HL-60 (cell line): ENCODE measurements around the gene CNTN5.

Experiments used
- DNase-seq, 2 experiments: peaks; one replicate each; pipeline ENCODE4 v3.0.0-alpha.2; 2010 to 2020; ENCODE audit warnings: low read depth in 1 of 2, low spot score in 1 of 2
- H3K27ac ChIP-seq: fragments of 250-450 bp; sonication (Bioruptor Pico); replicated peaks from 2 replicates; pipeline ENCODE4 v1.5.1; 2020; ENCODE audit warnings: mild to moderate bottlenecking, moderate library complexity
- H3K27me3 ChIP-seq: fragments of 250-450 bp; sonication (Bioruptor Pico); 2 replicates; pipeline ENCODE4 v1.5.1; 2021; ENCODE audit warnings: mild to moderate bottlenecking, moderate library complexity; ENCODE audit not compliant: insufficient read depth, poor library complexity, severe bottlenecking
- H3K4me3 ChIP-seq: replicated peaks from 2 replicates; pipeline ENCODE4 v1.5.1; 2011; ENCODE audit warnings: mild to moderate bottlenecking, control low read depth, low read length; ENCODE audit not compliant: insufficient read depth
- CTCF ChIP-seq: IDR thresholded peaks from one replicate; pipeline ENCODE4 v1.5.1; 2011; ENCODE audit warnings: low read length, control low read depth, inconsistent platforms; ENCODE audit not compliant: insufficient read depth
- GABPA ChIP-seq: IDR thresholded peaks from 2 replicates; pipeline ENCODE4 v1.6.1; 2012; ENCODE audit warnings: low read depth
- POLR2AphosphoS5 ChIP-seq: IDR thresholded peaks from 2 replicates; pipeline ENCODE4 v1.6.1; 2012; ENCODE audit warnings: low read depth
- REST ChIP-seq: IDR thresholded peaks from 2 replicates; pipeline ENCODE4 v1.6.1; 2012; ENCODE audit warnings: low read depth; ENCODE audit not compliant: insufficient replicate concordance
- SPI1 ChIP-seq: IDR thresholded peaks from 2 replicates; pipeline ENCODE4 v1.6.1; 2012; ENCODE audit warnings: low read depth, mild to moderate bottlenecking, borderline replicate concordance

The CNTN5 gene

GRCh38 chr11:99419991-99420390, 399.2 kb downstream of the CNTN5 start:
- no peak overlapping the region for H3K4me3 ChIP-seq
- no peaks in the 10 kb centered on the region for H3K27me3 ChIP-seq
- no peak for DNase-seq
- TF ChIP-seq CTCF (no peak), REST (no peak), POLR2AphosphoS5 (no peak), GABPA (no peak), SPI1 (no peak)
- H3K27ac ChIP-seq, result no peak overlapping the region

- no peak overlapping the region for H3K27ac ChIP-seq
- no peak overlapping the region for H3K4me3 ChIP-seq
- TF ChIP-seq GABPA (no peak), CTCF (no peak), SPI1 (no peak), POLR2AphosphoS5 (no peak), REST (no peak)
- no peak for DNase-seq
- H3K27me3 ChIP-seq, result no peaks in the 10 kb centered on the region
These were observed 402.1 kb downstream of the CNTN5 start for GRCh38 chr11:99422581-99423427.

GRCh38 chr11:99423428-99423983, 402.8 kb downstream of the CNTN5 start:
- no peak for DNase-seq
- TF ChIP-seq REST (no peak), CTCF (no peak), SPI1 (no peak), POLR2AphosphoS5 (no peak), GABPA (no peak)
- no peaks in the 10 kb centered on the region for H3K27me3 ChIP-seq
- no peak overlapping the region for H3K27ac ChIP-seq
- H3K4me3 ChIP-seq, result no peak overlapping the region
